ENCODE results near the gene MAPRE2.

DNA sequence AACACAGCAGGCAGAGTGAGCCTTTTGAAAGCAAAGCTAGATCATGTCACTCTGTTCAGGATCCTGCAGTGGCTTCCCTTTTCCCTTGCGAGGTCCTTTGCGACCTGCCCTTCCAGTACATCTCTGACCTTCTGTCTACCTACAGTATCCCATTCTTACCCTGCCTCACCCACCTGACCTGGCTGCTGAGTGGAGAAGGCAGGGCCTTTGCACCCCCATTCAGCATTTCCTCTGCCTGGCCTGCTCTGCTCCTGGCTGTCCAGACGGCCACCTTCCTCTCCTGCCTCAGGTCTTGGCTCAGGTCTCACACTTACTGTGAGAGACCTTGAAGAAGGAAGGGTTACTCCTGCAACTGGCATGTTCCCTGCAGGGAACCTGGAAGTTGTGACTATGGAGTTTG lies 77.4 kb downstream of the MAPRE2 start:
- TF ChIP-seq CTCF (conservative IDR thresholded peaks at IDR 0.05 in 1 of 2, IDR thresholded peaks at IDR 0.05 in 1 of 2; ENCODE audit: low read depth in 1 of 2, low read length in 2 of 2) (no peak), EZH2 (IDR thresholded peaks at IDR 0.05; ENCODE audit: low read length, missing control alignments) (no peak)
